ENCODE measurements around the gene ZFYVE27.

DNA sequence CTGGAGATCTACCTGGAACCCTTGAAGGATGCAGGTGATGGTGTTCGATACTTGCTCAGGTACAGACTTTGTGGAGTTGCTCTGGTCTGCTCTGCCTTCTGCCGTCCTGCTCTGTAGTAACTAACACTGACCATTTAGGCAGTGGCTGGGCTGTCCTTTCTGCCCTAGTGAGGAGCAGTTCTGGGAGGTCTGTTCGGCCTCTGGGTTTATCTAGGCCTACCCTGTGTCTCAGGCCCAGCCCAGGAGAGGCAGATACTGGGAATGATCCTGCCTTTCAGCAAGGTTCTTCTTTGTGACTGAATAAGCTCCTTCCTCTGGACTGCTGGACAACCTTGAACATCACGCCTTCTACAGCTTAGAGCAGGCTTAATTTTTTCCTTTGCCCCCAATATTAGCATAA is 1.7 kb downstream of the ZFYVE27 start:
- TF ChIP-seq POLR2AphosphoS5 (IDR thresholded peaks at IDR 0.05; ENCODE audit: insufficient read depth, low read depth, low read length) (no peak), POLR2A (IDR thresholded peaks at IDR 0.05; ENCODE audit: low read depth, low read length) (no peak), MYC (IDR thresholded peaks at IDR 0.05; ENCODE audit: low read depth, low read length) (no peak)
- TF ChIP-seq, protein P1, sequence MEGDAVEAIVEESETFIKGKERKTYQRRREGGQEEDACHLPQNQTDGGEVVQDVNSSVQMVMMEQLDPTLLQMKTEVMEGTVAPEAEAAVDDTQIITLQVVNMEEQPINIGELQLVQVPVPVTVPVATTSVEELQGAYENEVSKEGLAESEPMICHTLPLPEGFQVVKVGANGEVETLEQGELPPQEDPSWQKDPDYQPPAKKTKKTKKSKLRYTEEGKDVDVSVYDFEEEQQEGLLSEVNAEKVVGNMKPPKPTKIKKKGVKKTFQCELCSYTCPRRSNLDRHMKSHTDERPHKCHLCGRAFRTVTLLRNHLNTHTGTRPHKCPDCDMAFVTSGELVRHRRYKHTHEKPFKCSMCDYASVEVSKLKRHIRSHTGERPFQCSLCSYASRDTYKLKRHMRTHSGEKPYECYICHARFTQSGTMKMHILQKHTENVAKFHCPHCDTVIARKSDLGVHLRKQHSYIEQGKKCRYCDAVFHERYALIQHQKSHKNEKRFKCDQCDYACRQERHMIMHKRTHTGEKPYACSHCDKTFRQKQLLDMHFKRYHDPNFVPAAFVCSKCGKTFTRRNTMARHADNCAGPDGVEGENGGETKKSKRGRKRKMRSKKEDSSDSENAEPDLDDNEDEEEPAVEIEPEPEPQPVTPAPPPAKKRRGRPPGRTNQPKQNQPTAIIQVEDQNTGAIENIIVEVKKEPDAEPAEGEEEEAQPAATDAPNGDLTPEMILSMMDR (IDR thresholded peaks at IDR 0.05; ENCODE audit: extremely low read depth in 1 of 2, insufficient read depth in 1 of 2, low read depth in 1 of 2, low read length in 2 of 2), result no peak
